ENCODE measurements around the gene AFAP1. TPM values are rescaled to one million over a fixed set of nuclear protein-coding genes. Genes with fewer than 3 reads are reported as not detected.

The AFAP1 gene
- total RNA-seq, 1 experiment from 2014 or later, result 27.6 TPM

- no peak for TF ChIP-seq CTCF (IDR thresholded peaks at IDR 0.05; ENCODE audit: insufficient read depth in 1 of 2, low read depth in 1 of 2, low read length in 1 of 2, severe bottlenecking in 1 of 2, unreplicated experiment in 1 of 2)
- no peak for DNase-seq
- Mint-ChIP-seq H3K4me3 (ENCODE audit: unreplicated experiment) (no peak overlapping the region), H3K4me1 (ENCODE audit: low read depth, unreplicated experiment) (no peaks in the 10 kb centered on the region), H3K27ac (ENCODE audit: unreplicated experiment) (no peak overlapping the region), H3K36me3 (ENCODE audit: insufficient read depth, unreplicated experiment) (peaks cover 45% of the 10 kb centered on the region), H3K27me3 (ENCODE audit: insufficient read depth, unreplicated experiment) (no peaks in the 10 kb centered on the region), H3K9me3 (ENCODE audit: unreplicated experiment) (no peaks in the 10 kb centered on the region)
- BruUV-seq (replicated peaks), result no TSS peak
- POLR2A ChIA-PET, result interaction anchor here (0.5 kb wide), 1 partner anchor 155 kb away, joined by 5 read pairs; no protein-coding TSS in a partner anchor
- intact Hi-C loops (cut with micrococcal nuclease; ENCODE audit: unreplicated experiment), result no loop called here
- Histone ChIP-seq H3K4me1 (no peaks in the 10 kb centered on the region), H3K9me3 (no peaks in the 10 kb centered on the region), H3K27me3 (replicated peaks; ENCODE audit: control insufficient read depth, insufficient read depth, low read length) (no peaks in the 10 kb centered on the region), H3K4me3 (ENCODE audit: low read depth, low read length) (no peak overlapping the region), H3K36me3 (ENCODE audit: control insufficient read depth, insufficient read depth, low read length) (no peaks in the 10 kb centered on the region; the same call in 1 of the 2 replicates)
- CTCF ChIA-PET, result no interaction called here
Observed at GRCh38 chr4:7798178-7798995, 141.3 kb downstream of the AFAP1 start.

- Mint-ChIP-seq H3K9me3 (ENCODE audit: unreplicated experiment) (no peaks in the 10 kb centered on the region), H3K4me3 (ENCODE audit: unreplicated experiment) (no peak overlapping the region)
- intact Hi-C loops (cut with micrococcal nuclease; ENCODE audit: unreplicated experiment), result no loop called here
Observed at GRCh38 chr4:7797330-7797729, 142.3 kb downstream of the AFAP1 start.

GRCh38 chr4:7795983-7796382, 143.7 kb downstream of the AFAP1 start:
- Histone ChIP-seq H3K4me3 (ENCODE audit: low read depth, low read length) (no peak overlapping the region), H3K4me1 (no peaks in the 10 kb centered on the region), H3K9me3 (no peaks in the 10 kb centered on the region), H3K36me3 (ENCODE audit: control insufficient read depth, insufficient read depth, low read length) (no peaks in the 10 kb centered on the region; the same call in 1 of the 2 replicates), H3K27me3 (replicated peaks; ENCODE audit: control insufficient read depth, insufficient read depth, low read length) (no peaks in the 10 kb centered on the region)
- Mint-ChIP-seq H3K4me1 (ENCODE audit: low read depth, unreplicated experiment) (no peaks in the 10 kb centered on the region), H3K27me3 (ENCODE audit: insufficient read depth, unreplicated experiment) (no peaks in the 10 kb centered on the region), H3K9me3 (ENCODE audit: unreplicated experiment) (no peaks in the 10 kb centered on the region), H3K27ac (ENCODE audit: unreplicated experiment) (no peak overlapping the region), H3K4me3 (ENCODE audit: unreplicated experiment) (no peak overlapping the region), H3K36me3 (ENCODE audit: insufficient read depth, unreplicated experiment) (peaks cover 47% of the 10 kb centered on the region)
- no peak for TF ChIP-seq CTCF (IDR thresholded peaks at IDR 0.05; ENCODE audit: insufficient read depth in 1 of 2, low read depth in 1 of 2, low read length in 1 of 2, severe bottlenecking in 1 of 2, unreplicated experiment in 1 of 2)
- POLR2A ChIA-PET, result no interaction called here
- no TSS peak for BruUV-seq (replicated peaks)
- CTCF ChIA-PET, result interaction anchor here (1.3 kb wide), 1 partner anchor 26 kb away, joined by 3 read pairs; no protein-coding TSS in a partner anchor
- no peak for DNase-seq
- intact Hi-C loops (cut with micrococcal nuclease; ENCODE audit: unreplicated experiment), result no loop called here

More at GRCh38 chr4:7797330-7797729, 142.3 kb downstream of the AFAP1 start:
- no peaks in the 10 kb centered on the region for H3K27me3 ChIP-seq (replicated peaks; ENCODE audit: control insufficient read depth, insufficient read depth, low read length)
- no peaks in the 10 kb centered on the region for H3K4me1 ChIP-seq
- no peaks in the 10 kb centered on the region for H3K27me3 Mint-ChIP-seq (ENCODE audit: insufficient read depth, unreplicated experiment)
- H3K36me3 Mint-ChIP-seq (ENCODE audit: insufficient read depth, unreplicated experiment), result peaks cover 46% of the 10 kb centered on the region
- ChIA-PET POLR2A (no interaction called here), CTCF (no interaction called here)
- no peak overlapping the region for H3K27ac Mint-ChIP-seq (ENCODE audit: unreplicated experiment)
- BruUV-seq (replicated peaks), result no TSS peak
- no peak for TF ChIP-seq CTCF (IDR thresholded peaks at IDR 0.05; ENCODE audit: insufficient read depth in 1 of 2, low read depth in 1 of 2, low read length in 1 of 2, severe bottlenecking in 1 of 2, unreplicated experiment in 1 of 2)
- no peak for DNase-seq
- H3K36me3 ChIP-seq (ENCODE audit: control insufficient read depth, insufficient read depth, low read length), result no peaks in the 10 kb centered on the region; the same call in 1 of the 2 replicates
- no peaks in the 10 kb centered on the region for H3K9me3 ChIP-seq
- H3K4me1 Mint-ChIP-seq (ENCODE audit: low read depth, unreplicated experiment), result no peaks in the 10 kb centered on the region
- no peak overlapping the region for H3K4me3 ChIP-seq (ENCODE audit: low read depth, low read length)

All from Caco-2 (cell line).